ENCODE results near the gene KRT81.
A peak's percentile ranks its signal among the peaks of the same experiment; 100 is the strongest.
"Not testable (repeated sequence)": the region's sequence is repeated elsewhere in the genome, so short reads cannot be mapped to it uniquely, and the experiment has no call there.

The KRT81 gene

GRCh38 chr12:52315721-52316120 lies 24.4 kb upstream of the KRT81 start:
- not testable (repeated sequence) for H3K27me3 ChIP-seq (ENCODE audit: insufficient read depth, poor library complexity, severe bottlenecking); ATAC-seq (ENCODE audit: low read depth); H3K9me3 ChIP-seq (ENCODE audit: severe bottlenecking); H3K36me3 ChIP-seq (ENCODE audit: low read depth); DNase-seq (ENCODE audit: low spot score); H3K27ac ChIP-seq (ENCODE audit: poor library complexity, severe bottlenecking); H3K4me1 ChIP-seq (ENCODE audit: insufficient read depth, poor library complexity, severe bottlenecking); H3K4me3 ChIP-seq (ENCODE audit: severe bottlenecking)
- TF ChIP-seq CTCF (IDR thresholded peaks at IDR 0.05; ENCODE audit: poor library complexity, severe bottlenecking) = peak; percentile 29

- Histone ChIP-seq H3K4me1 (ENCODE audit: insufficient read depth, poor library complexity, severe bottlenecking) (no peaks in the 10 kb centered on the region), H3K36me3 (ENCODE audit: low read depth) (no peaks in the 10 kb centered on the region), H3K27me3 (ENCODE audit: insufficient read depth, poor library complexity, severe bottlenecking) (no peaks in the 10 kb centered on the region), H3K4me3 (ENCODE audit: severe bottlenecking) (no peak overlapping the region), H3K27ac (ENCODE audit: poor library complexity, severe bottlenecking) (no peak overlapping the region), H3K9me3 (ENCODE audit: severe bottlenecking) (no peaks in the 10 kb centered on the region)
- TF ChIP-seq CTCF (IDR thresholded peaks at IDR 0.05; ENCODE audit: poor library complexity, severe bottlenecking) = no peak
- ATAC-seq (ENCODE audit: low read depth) = no peak
- no peak for DNase-seq (ENCODE audit: low spot score)
Observed at GRCh38 chr12:52314511-52314910, 23.2 kb upstream of the KRT81 start.

- Histone ChIP-seq H3K4me1 (ENCODE audit: insufficient read depth, poor library complexity, severe bottlenecking) (no peaks in the 10 kb centered on the region), H3K27me3 (ENCODE audit: insufficient read depth, poor library complexity, severe bottlenecking) (no peaks in the 10 kb centered on the region), H3K27ac (ENCODE audit: poor library complexity, severe bottlenecking) (no peak overlapping the region), H3K36me3 (ENCODE audit: low read depth) (no peaks in the 10 kb centered on the region), H3K9me3 (ENCODE audit: severe bottlenecking) (no peaks in the 10 kb centered on the region), H3K4me3 (ENCODE audit: severe bottlenecking) (no peak overlapping the region)
- no peak for ATAC-seq (ENCODE audit: low read depth)
- no peak for DNase-seq (ENCODE audit: low spot score)
- TF ChIP-seq CTCF (IDR thresholded peaks at IDR 0.05; ENCODE audit: poor library complexity, severe bottlenecking) = no peak
Observed at GRCh38 chr12:52313926-52314325, 22.6 kb upstream of the KRT81 start.

- ATAC-seq (ENCODE audit: low read depth) = no peak
- DNase-seq (ENCODE audit: low spot score) = no peak
- Histone ChIP-seq H3K9me3 (ENCODE audit: severe bottlenecking) (no peaks in the 10 kb centered on the region), H3K4me3 (ENCODE audit: severe bottlenecking) (no peak overlapping the region), H3K27ac (ENCODE audit: poor library complexity, severe bottlenecking) (no peak overlapping the region), H3K36me3 (ENCODE audit: low read depth) (no peaks in the 10 kb centered on the region), H3K27me3 (ENCODE audit: insufficient read depth, poor library complexity, severe bottlenecking) (no peaks in the 10 kb centered on the region), H3K4me1 (ENCODE audit: insufficient read depth, poor library complexity, severe bottlenecking) (no peaks in the 10 kb centered on the region)
- TF ChIP-seq CTCF (IDR thresholded peaks at IDR 0.05; ENCODE audit: poor library complexity, severe bottlenecking) = no peak
Observed at GRCh38 chr12:52313461-52313860, 22.1 kb upstream of the KRT81 start.

DNA sequence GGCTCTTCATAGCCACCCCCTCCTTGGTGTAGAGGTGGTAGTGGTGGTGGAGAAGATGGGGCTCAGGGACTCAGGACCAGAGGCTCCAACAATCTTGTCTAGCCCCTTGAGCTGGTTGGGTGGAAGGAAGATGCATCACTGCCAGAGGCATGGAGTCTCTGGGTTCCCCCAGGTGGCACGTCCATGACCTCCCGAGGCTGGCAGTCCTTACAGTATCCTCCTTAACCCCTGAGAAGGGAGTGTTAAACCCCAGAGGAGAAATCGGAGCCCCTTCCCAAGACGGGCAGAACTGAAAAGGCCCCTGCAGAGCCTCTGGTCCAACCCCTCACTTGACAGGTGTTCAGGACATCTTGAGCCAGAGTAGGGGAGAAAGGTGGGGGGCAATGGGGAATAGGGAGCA lies 20.8 kb upstream of the KRT81 start:
- Histone ChIP-seq H3K36me3 (ENCODE audit: low read depth) (no peaks in the 10 kb centered on the region), H3K27me3 (ENCODE audit: insufficient read depth, poor library complexity, severe bottlenecking) (no peaks in the 10 kb centered on the region), H3K4me1 (ENCODE audit: insufficient read depth, poor library complexity, severe bottlenecking) (no peaks in the 10 kb centered on the region), H3K9me3 (ENCODE audit: severe bottlenecking) (no peaks in the 10 kb centered on the region), H3K27ac (ENCODE audit: poor library complexity, severe bottlenecking) (no peak overlapping the region), H3K4me3 (ENCODE audit: severe bottlenecking) (no peak overlapping the region)
- no peak for TF ChIP-seq CTCF (IDR thresholded peaks at IDR 0.05; ENCODE audit: poor library complexity, severe bottlenecking)
- DNase-seq (ENCODE audit: low spot score) (no peak), ATAC-seq (ENCODE audit: low read depth) (no peak)

All from RWPE2 (cell line).